Superior temporal gyrus (tissue), 1 donor: ENCODE data around the gene SYT8.
"Not testable (repeated sequence)": the region's sequence is repeated elsewhere in the genome, so short reads cannot be mapped to it uniquely, and the experiment has no call there.

Experiments used
- DNase-seq: peaks from one replicate; pipeline ENCODE4 v3.0.0-alpha.2; 2016; ENCODE audit errors: extremely low spot score

SYT8 gene, protein sequence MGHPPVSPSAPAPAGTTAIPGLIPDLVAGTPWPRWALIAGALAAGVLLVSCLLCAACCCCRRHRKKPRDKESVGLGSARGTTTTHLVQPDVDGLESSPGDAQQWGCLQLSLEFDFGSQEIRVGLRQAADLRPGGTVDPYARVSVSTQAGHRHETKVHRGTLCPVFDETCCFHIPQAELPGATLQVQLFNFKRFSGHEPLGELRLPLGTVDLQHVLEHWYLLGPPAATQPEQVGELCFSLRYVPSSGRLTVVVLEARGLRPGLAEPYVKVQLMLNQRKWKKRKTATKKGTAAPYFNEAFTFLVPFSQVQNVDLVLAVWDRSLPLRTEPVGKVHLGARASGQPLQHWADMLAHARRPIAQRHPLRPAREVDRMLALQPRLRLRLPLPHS

GRCh38 chr11:1834779-1835670 is at the start of gene SYT8:
Gene SYT8, plus strand, starts transcription at chr11:1834990. Its CDS starts 116 bp downstream, at chr11:1835106.
- DNase-seq, result no peak

DNA sequence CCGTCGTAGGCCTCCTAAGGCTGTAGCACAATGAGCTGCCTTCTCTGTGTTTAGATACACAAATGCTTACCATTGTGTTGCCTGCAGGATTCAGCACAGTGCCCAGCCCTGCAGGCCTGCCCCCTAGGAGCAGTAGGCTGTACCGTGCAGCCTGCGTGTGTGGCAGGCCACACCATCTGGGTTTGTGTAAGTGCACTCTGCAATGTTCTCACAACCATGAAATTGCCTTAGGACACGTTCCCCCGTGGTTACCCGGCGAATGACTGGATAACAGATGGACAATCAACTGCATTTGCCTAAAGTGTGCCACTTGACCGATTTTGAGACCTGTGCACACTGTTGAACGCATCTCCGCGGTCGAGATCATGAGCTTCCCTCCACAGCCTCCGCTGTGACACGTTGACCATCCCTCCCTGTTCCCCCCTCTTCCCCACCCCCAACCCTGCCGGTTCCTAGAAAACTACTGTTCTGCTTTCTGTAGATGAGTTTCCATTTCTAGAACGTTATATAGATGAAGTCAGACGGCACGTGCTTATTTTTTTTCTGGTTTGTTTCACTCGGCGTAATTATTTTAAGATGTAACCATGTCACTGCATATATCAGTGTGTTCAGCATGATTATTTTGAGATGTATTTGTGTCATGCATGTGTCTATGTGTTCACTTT is 48.9 kb upstream of the SYT8 start:
- no peak for DNase-seq

DNA sequence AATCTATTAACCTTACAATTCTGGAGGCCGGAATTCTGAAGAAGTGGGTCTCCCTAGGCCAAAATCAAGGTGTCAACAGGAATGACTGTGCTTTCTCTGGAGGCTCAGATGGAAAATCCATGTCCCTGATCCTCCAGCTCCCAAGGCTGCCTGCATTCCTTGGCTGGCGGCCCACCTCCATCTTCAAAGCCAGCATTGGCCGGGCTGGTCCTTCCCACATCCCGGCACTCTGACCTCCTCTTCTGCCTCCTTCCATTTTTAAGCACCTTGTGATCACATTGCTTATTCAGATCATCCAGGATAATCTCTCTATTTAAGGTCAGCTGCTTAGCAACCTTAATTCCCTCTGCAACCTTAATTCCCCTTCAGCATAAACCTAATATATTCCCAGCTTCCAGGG is 48.3 kb upstream of the SYT8 start:
- DNase-seq, result no peak

GRCh38 chr11:1791912-1792311 is 42.9 kb upstream of the SYT8 start:
- no peak for DNase-seq

DNA sequence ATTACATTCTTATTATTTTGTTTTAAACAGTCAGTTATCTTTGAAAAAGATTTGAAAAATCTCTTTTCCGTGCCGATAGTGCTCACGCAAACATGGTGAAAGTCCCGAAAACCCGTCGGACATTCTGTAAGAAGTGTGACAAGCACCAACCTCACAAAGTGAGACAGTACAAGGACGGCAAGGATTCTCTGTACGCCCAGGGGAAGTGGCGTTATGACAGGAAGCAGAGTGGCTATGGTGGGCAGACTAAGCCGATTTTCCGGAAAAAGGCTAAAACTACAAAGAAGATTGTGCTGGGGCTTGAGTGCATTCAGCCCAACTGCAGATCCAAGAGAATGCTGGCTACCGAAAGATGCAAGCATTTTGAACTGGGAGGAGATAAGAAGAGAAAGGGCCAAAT is 42.3 kb upstream of the SYT8 start:
- DNase-seq, result no peak

DNA sequence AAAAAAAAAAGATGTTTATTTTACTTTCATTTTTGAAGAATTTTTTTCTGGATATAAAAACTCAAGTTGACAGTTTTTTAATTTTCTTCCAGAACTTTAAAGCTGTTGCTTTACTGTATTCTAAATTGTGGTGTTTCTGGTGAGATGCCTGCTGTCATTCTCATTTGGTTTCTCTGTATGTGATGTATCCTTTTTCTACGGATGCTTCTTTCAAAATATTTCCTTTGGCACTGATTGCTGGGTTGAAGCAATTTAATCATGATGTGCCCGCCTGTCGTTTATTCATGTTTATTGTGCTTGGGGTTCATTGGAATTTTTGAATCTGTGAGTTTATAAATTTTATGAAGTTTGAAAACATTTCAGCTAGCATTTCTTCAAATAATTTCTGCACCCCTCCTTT is 41.7 kb upstream of the SYT8 start:
- DNase-seq, result no peak

- DNase-seq, result no peak
These were observed 38.3 kb upstream of the SYT8 start for GRCh38 chr11:1796413-1797011.

- no peak for DNase-seq
These were observed 37.2 kb upstream of the SYT8 start for GRCh38 chr11:1797391-1798125.

- DNase-seq, result no peak
These were observed 31.5 kb upstream of the SYT8 start for GRCh38 chr11:1803246-1803645.

DNA sequence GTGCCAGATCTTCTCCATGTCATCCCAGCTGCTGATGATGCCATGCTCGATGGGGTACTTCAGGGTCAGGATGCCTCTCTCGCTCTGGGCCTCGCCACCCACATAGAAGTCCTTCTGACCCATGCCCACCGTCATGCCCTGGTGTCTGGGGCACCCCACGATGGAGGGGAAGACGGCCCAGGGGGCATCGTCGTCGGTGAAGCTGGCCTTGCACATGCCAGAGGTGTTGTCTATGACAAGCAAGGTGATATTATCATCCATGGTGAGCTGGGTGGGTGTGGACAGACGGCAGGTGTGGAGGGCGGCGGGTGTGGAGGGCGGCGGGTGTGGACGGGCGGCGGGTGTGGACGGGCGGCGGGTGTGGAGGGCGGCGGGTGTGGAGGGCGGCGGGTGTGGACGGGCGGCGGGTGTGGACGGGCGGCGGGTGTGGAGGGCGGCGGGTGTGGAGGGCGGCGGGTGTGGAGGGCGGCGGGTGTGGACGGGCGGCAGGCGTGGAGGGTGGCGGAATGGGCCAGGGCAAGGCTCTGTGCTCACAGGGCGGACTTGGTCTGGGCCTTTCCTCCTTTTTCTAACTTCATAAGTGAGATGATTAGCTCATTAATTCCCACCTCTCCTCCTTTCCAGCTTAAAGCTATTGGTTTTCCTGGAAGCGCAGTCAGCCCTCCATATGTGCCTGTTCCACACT is 30.8 kb upstream of the SYT8 start:
- not testable (repeated sequence) for DNase-seq

DNA sequence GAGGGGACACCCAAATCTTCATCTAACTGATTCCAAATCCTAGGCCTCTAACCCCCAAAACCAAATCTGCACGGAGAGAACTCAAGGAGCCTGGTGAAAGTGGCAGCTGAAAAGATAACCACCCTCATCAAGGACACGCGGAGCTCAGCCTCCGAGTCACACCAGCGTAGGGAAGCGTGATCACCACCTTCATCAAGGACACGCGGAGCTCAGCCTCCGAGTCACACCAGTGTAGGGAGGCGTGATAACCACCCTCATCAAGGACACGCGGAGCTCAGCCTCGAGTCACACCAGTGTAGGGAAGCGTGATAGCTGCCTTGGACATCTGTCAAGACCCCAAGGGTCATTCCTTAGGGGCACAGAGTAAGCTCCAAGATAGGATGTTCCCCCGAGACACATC is 29.3 kb upstream of the SYT8 start:
- no peak for DNase-seq

GRCh38 chr11:1807264-1807995 is 27.4 kb upstream of the SYT8 start:
- no peak for DNase-seq

DNA sequence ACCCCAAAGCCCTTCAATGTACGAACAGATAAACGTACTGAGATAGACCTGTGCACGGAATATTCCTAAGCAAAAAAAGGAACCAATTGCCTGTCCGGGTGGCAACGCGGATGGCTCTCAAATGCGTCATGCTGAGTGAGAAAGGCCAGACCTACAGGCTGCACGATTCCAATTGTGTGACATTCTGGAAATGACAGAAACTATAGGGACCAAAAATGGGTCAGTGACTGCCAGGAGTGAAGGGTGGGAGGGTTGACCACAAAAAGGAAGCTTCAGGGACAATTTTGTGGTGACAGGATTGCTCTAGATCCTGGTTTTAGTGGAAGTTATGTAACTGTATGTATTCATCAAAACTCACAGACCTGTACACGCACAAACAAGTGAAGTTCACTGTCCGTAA is 24.0 kb upstream of the SYT8 start:
- no peak for DNase-seq

DNA sequence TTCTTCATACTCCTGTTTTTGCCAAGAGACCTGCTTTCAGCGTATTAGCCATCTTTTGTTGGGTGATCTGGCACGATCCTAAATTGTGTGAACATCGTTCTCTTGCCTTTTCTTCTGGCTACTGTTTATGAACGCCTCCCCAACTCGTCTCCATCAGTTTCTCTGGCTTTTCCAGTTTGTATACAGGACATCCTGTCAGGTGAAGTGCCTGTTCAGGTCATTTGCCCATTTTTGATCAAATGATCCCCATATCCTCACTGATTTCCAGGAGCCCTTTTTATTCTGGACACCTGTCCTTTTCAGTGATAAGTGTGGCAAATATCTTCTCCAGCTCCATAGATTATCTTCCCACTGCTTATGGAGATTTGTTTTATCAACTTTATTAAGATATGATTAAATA is 22.5 kb upstream of the SYT8 start:
- no peak for DNase-seq

- DNase-seq, result no peak
These were observed 22.0 kb upstream of the SYT8 start for GRCh38 chr11:1812801-1813200.

DNA sequence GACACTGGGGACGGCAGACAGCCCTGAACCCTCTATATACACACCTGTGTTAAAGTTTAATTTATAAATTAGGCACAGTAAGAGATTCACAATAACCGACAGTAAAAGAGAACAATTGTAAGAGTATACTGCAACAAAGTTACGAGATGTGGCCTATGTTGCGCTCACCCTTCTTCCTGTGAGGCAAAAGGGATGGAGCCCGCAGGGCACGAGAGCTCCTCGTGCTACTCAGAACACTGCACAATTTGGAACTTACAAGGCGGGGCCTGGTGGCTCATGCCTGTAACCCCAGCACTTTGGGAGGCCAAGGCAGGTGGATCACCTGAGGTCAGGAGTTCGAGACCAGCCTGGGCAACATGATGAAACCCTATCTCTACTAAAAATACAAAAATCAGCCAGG is 21.4 kb upstream of the SYT8 start:
- DNase-seq, result not testable (repeated sequence)

DNA sequence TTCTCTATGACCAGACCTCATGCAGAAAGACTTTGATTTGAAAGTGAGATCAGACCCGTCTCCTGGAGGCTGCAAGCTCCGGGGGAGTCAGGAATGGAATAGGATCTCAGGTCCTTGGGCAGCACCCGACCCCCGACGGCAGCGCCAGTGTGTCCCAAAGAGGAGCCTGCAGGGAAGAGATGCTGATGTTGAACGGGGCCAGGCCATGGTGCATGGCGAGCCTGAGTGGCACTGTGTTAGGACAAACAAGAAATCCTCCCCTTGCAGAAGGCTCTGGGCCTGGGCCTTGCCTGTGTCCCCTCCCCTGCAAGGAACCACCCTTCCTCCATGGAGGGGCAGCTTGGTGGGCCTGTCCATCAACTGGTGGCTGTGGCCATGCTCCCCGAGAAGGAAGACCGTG is 20.1 kb upstream of the SYT8 start:
- no peak for DNase-seq

DNA sequence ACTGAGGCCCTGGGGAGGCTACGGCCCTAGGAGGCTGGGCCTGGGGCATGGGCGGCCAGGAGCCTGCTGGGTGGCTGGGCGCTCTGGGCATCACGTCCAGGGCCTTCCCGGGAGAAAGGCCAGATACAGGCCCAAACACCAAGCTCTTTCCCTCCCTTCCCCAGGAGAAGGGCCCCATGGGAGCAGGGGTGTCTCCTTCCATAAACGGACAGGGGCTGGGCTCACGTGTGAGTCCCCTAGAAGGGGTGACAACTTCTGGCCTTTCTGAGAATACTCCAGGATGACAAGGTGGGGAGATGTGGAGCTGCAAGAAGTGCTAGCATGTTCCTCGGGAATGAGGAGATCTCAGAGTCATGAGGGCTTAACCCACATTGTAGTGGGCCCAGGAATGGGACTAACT is 19.5 kb upstream of the SYT8 start:
- no peak for DNase-seq

- no peak for DNase-seq
These were observed 19.0 kb upstream of the SYT8 start for GRCh38 chr11:1815751-1816150.

GRCh38 chr11:1817000-1817399 is 17.8 kb upstream of the SYT8 start:
- no peak for DNase-seq
